Smooth muscle cell (in vitro differentiated cells): ENCODE data around the gene GUCY2D. TPM values are rescaled to one million over a fixed set of nuclear protein-coding genes. Genes with fewer than 3 reads are reported as not detected.

Experiments
- DNase-seq: peaks from one replicate; lab custom pipeline; 2025; ENCODE audit not compliant: unreplicated experiment; lab: John Stamatoyannopoulos, UW
- H2AFZ ChIP-seq: fragments of 200-600 bp; sonication (generic); 2 replicates; pipeline ENCODE4 v1.6.0; 2016; ENCODE audit warnings: antibody characterized with exemption, low read depth, mild to moderate bottlenecking
- H3F3A ChIP-seq: fragments of 200-600 bp; sonication (generic); 2 replicates; pipeline ENCODE4 v1.6.0; 2017; ENCODE audit warnings: antibody characterized with exemption, low read depth
- H3K27ac ChIP-seq: fragments of 200-600 bp; sonication (generic); 2 replicates; pipeline ENCODE4 v1.5.1; 2016; ENCODE audit warnings: low read depth, mild to moderate bottlenecking
- H3K27me3 ChIP-seq: fragments of 200-600 bp; sonication (generic); 2 replicates; pipeline ENCODE4 v1.6.1; 2016; ENCODE audit warnings: low read depth, mild to moderate bottlenecking
- H3K36me3 ChIP-seq: fragments of 200-600 bp; sonication (generic); 2 replicates; pipeline ENCODE4 v1.5.1; 2016; ENCODE audit warnings: low read depth
- H3K4me1 ChIP-seq: fragments of 200-600 bp; sonication (generic); 2 replicates; pipeline ENCODE4 v1.5.1; 2016; ENCODE audit warnings: low read depth
- H3K4me2 ChIP-seq: fragments of 200-600 bp; sonication (generic); 2 replicates; pipeline ENCODE4 v1.6.0; 2016; ENCODE audit warnings: mild to moderate bottlenecking
- H3K4me3 ChIP-seq: fragments of 200-600 bp; sonication (generic); 2 replicates; pipeline ENCODE4 v1.5.1; 2016; ENCODE audit warnings: mild to moderate bottlenecking
- H3K79me2 ChIP-seq: fragments of 200-600 bp; sonication (generic); 2 replicates; pipeline ENCODE4 v1.6.0; 2016; ENCODE audit warnings: low read depth, mild to moderate bottlenecking
- H3K9ac ChIP-seq: fragments of 200-600 bp; sonication (generic); 2 replicates; pipeline ENCODE4 v1.6.0; 2016; ENCODE audit warnings: low read depth
- H3K9me3 ChIP-seq: fragments of 200-600 bp; sonication (generic); replicated peaks from 2 replicates; pipeline ENCODE4 v1.5.1; 2016; ENCODE audit warnings: low read depth
- H4K20me1 ChIP-seq: fragments of 200-600 bp; sonication (generic); 2 replicates; pipeline ENCODE4 v1.6.0; 2016; ENCODE audit warnings: low read depth
- CTCF ChIP-seq: fragments of 200-600 bp; sonication (generic); IDR thresholded peaks from 2 replicates; pipeline ENCODE4 v1.5.1; 2017; ENCODE audit warnings: borderline replicate concordance, mild to moderate bottlenecking, antibody characterized with exemption; ENCODE audit not compliant: insufficient read depth, poor library complexity, severe bottlenecking
- WGBS: methylation state at CpG from one replicate; pipeline ENCODE4 v1.1.7; 2016; ENCODE audit warnings: low lambda C conversion rate; 5-methylcytosine and 5-hydroxymethylcytosine counted together
- polyA plus RNA-seq: library from polyadenylated mRNA; unstranded; fragments of >200 nt; fragmentation: Nextera tagmentation; extraction: Ambion mirVana; gene quantifications from 2 replicates; pipeline ENCODE4 v1.2.1, GENCODE V29; 2016
- total RNA-seq: library from RNA; depleted of rRNA; stranded (reverse); fragments of >200 nt; gene quantifications from 2 replicates; pipeline ENCODE4 v1.2.3, GENCODE V29; 2014

The GUCY2D gene
- total and polyA plus RNA-seq, 2 experiments from 2014 or later: 0.57 TPM; not detected in 1

DNA sequence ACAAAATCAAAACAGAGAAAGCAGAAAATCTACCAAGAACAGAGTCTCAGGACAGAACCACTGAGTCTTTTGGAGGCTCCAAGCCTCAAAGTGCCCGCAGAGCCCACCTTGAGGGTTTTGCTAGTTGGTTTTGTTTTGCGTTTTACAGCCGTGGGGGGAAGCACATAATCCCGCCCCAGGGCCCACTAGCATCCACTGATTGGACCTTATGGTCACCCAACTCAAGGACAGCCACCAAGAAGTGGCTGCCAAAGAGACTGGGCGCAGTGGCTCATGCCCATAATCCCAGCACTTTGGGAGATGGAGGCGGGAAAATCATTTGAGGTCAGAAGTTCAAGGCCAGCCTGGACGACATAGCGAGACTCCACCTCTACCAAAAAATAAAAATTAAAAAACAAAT lies 46.3 kb downstream of the GUCY2D start:
- Histone ChIP-seq H2AFZ (no peak overlapping the region), H3K27me3 (peaks cover 4% of the 10 kb centered on the region), H4K20me1 (no peaks in the 10 kb centered on the region), H3K27ac (no peak overlapping the region), H3F3A (no peaks in the 10 kb centered on the region), H3K9ac (no peak overlapping the region), H3K4me1 (no peaks in the 10 kb centered on the region), H3K4me3 (no peak overlapping the region), H3K9me3 (no peaks in the 10 kb centered on the region), H3K36me3 (no peaks in the 10 kb centered on the region), H3K4me2 (no peak overlapping the region), H3K79me2 (no peaks in the 10 kb centered on the region)
- no peak for DNase-seq
- TF ChIP-seq CTCF: no peak
- WGBS: 96% methylated on average over 8 of the region's 8 CpGs

DNA sequence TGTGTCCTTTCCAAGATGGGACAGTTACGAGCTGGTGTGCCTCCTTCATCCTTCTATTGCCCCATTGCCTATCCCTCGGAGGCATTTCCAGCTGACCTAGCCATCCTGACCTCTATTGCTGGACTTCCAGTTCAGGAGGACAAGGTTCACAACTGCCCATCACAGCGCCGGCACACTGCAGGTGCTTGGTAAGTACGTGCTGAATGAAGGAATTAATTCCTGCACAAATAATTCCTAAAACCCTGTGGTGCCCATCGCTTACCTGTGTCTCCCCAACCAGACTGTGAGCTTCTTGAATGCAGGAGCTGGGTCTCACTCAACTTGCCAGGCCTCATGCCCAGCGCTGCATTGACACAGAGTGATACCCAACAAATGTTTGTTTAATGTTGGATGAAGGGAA lies 49.4 kb downstream of the GUCY2D start:
- Histone ChIP-seq H3F3A (peaks cover 3% of the 10 kb centered on the region), H3K9me3 (no peaks in the 10 kb centered on the region), H4K20me1 (no peaks in the 10 kb centered on the region), H3K9ac (no peak overlapping the region), H3K36me3 (no peaks in the 10 kb centered on the region), H3K4me3 (no peak overlapping the region), H3K4me1 (no peaks in the 10 kb centered on the region), H2AFZ (no peak overlapping the region), H3K79me2 (no peaks in the 10 kb centered on the region), H3K27me3 (no peaks in the 10 kb centered on the region), H3K27ac (no peak overlapping the region), H3K4me2 (no peak overlapping the region)
- no peak for DNase-seq
- no peak for TF ChIP-seq CTCF
- 91% methylated on average over 7 of the region's 7 CpGs for WGBS

DNA sequence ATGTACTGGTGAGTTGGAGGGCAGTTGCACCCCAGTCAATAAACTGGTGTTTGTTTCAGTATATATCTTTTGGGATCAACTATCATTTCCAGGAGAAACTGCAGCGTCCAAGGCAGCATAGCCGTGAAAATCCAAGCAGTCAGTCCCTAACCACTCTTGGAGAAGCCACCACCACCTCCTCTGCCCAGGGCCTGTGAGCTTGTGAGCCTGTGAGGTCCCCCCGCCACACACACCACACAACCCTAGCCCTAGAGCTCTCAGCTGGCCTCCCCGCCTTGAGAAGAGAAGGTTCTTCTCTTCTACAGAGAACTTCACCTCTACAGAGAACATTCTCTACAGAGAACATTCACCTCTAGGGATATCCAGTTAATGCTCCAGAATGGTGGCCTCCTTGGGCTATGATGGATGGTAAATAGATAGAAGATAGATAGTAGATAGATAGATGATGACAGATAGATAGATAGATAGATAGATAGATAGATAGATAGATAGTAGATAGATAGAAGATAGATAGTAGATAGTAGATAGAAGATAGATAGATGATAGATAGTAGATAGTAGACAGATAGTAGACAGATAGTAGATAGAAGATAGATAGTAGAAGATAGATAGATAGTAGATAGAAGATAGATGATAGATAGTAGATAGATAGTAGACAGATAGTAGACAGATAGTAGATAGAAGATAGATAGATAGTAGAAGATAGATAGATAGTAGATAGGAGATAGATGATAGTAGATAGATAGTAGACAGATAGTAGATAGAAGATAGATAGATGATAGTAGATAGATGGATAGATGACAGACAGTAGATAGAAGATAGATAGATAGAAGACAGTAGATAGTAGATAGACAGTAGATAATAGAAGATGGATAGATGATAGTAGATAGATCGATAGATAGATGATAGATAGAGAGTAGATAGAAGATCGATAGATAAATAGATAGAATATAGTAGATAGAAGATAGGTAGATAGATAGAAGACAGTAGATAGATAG lies 50.1 kb downstream of the GUCY2D start:
- 88% methylated on average over 6 of the region's 6 CpGs for WGBS
- Histone ChIP-seq H3K36me3 (no peaks in the 10 kb centered on the region), H2AFZ (no peak overlapping the region), H3K9ac (no peak overlapping the region), H3K4me2 (no peak overlapping the region), H3K4me3 (no peak overlapping the region), H3K27me3 (no peaks in the 10 kb centered on the region), H3K4me1 (no peaks in the 10 kb centered on the region), H3K27ac (no peak overlapping the region), H3K79me2 (no peaks in the 10 kb centered on the region), H3F3A (peaks cover 9% of the 10 kb centered on the region), H3K9me3 (no peaks in the 10 kb centered on the region), H4K20me1 (no peaks in the 10 kb centered on the region)
- DNase-seq: no peak
- TF ChIP-seq CTCF: no peak

GRCh38 chr17:8053600-8053999 lies 51.2 kb downstream of the GUCY2D start:
- no peaks in the 10 kb centered on the region for H3K4me1 ChIP-seq
- no peak overlapping the region for H3K4me3 ChIP-seq
- no peak for DNase-seq
- no peaks in the 10 kb centered on the region for H3K27me3 ChIP-seq
- WGBS: 93% methylated on average over 7 of the region's 7 CpGs
- no peaks in the 10 kb centered on the region for H3K79me2 ChIP-seq
- no peak overlapping the region for H3K9ac ChIP-seq
- H4K20me1 ChIP-seq: no peaks in the 10 kb centered on the region
- peaks cover 9% of the 10 kb centered on the region for H3F3A ChIP-seq
- H2AFZ ChIP-seq: no peak overlapping the region
- H3K27ac ChIP-seq: no peak overlapping the region
- H3K4me2 ChIP-seq: no peak overlapping the region
- no peaks in the 10 kb centered on the region for H3K9me3 ChIP-seq
- TF ChIP-seq CTCF: no peak
- no peaks in the 10 kb centered on the region for H3K36me3 ChIP-seq
